22Rv1 (cell line): ENCODE results near the gene YTHDC1.

ENCODE experiments used
- ZFX ChIP-seq: fragments of 450-650 bp; IDR thresholded peaks from 2 replicates; pipeline ENCODE4 v1.6.1; 2017; ENCODE audit warnings: antibody characterized with exemption, borderline replicate concordance
- TF ChIP-seq, protein P1 (sequence below): fragments of 450-650 bp; IDR thresholded peaks from 2 replicates; pipeline ENCODE4 v1.5.1; 2017; ENCODE audit warnings: mild to moderate bottlenecking

DNA sequence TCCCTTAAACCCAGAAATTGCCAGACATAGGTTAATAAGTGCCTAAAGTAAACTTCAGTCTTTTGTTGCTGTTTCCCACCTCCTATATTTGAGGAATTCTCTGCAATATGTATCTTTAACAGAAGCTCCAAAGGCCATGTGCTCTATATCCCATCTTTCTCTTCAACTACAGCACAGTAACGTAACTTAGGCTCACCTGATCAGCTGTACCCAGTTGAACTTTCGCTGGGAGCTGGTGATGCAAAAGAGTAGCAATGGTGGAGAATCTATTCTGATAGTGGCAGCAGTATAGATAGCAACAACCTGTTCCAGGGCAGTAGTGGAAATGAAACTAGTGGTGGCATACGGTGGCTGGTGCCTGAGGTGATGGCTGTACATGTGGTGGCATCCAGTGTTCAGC, 33.2 kb upstream of the YTHDC1 start:
- TF ChIP-seq, protein P1, sequence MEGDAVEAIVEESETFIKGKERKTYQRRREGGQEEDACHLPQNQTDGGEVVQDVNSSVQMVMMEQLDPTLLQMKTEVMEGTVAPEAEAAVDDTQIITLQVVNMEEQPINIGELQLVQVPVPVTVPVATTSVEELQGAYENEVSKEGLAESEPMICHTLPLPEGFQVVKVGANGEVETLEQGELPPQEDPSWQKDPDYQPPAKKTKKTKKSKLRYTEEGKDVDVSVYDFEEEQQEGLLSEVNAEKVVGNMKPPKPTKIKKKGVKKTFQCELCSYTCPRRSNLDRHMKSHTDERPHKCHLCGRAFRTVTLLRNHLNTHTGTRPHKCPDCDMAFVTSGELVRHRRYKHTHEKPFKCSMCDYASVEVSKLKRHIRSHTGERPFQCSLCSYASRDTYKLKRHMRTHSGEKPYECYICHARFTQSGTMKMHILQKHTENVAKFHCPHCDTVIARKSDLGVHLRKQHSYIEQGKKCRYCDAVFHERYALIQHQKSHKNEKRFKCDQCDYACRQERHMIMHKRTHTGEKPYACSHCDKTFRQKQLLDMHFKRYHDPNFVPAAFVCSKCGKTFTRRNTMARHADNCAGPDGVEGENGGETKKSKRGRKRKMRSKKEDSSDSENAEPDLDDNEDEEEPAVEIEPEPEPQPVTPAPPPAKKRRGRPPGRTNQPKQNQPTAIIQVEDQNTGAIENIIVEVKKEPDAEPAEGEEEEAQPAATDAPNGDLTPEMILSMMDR = no peak
- no peak for TF ChIP-seq ZFX
